Measurements from ENCODE around the gene MTMR6.

Gene MTMR6

GRCh38 chr13:25214491-25215252 is 72.6 kb downstream of the MTMR6 start:
- no peak for DNase-seq

DNA sequence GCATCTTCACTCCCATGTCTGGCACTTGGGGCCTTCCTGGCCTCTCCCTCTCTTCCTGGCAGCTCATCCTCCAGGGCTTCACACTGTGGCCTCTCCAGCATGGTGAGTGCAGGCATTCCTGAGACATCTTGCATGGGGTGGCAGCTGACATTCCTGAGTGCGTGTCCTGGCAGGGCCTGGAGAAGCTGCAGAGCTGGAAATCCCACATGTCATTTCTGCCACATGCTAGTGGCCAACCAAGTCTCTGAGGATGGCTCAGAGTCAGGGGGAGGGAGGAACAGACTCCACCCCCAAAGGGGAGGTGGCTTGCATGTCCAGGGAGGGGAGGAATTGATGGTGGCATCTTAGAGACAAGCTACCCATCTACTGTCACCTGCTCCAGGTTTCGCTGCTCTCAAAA is 73.6 kb downstream of the MTMR6 start:
- no peak for DNase-seq

DNA sequence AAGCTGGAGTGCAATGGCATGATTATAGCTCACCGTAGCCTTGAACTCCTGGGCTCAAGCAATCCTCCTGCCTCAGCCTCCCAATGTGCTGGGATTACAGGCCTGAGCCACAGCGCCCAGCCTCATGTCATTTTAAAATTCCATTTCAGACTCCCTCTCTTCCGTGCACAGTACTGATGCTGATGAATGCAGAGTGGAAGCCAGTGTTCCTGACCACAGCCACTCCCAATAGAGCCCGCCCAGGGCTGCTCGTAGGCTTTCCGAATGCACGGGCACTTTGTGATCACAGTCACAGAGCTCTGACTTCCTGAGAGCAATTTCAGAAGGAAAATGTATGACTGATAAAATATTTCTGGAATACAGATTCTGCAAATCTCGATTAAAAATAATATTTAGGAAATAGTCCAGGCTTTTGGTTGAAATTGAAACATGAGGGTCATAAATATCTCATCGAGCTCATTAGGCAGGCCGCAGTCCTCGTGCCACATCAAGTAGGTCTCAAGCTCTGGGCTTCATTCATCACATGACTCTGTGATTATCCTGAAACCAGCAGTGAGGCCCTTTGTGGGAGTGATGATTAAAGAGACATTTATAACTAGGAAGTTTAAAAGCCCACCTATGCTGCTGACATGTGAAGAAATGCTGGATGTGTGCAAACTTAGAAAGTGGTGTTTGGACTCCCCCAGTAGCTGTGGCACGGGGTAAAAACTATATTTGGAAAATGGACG is 76.3 kb downstream of the MTMR6 start:
- no peak for DNase-seq

GRCh38 chr13:25207291-25207810 is 79.9 kb downstream of the MTMR6 start:
- DNase-seq, result no peak

GRCh38 chr13:25204863-25205262 is 82.4 kb downstream of the MTMR6 start:
- no peak for DNase-seq

GRCh38 chr13:25203127-25203740 is 84.1 kb downstream of the MTMR6 start:
- DNase-seq, result no peak

GRCh38 chr13:25200783-25201182 is 86.5 kb downstream of the MTMR6 start:
- DNase-seq, result no peak

GRCh38 chr13:25198647-25199046 is 88.6 kb downstream of the MTMR6 start:
- no peak for DNase-seq

- DNase-seq, result no peak
These were observed 90.3 kb downstream of the MTMR6 start for GRCh38 chr13:25196971-25197370.
